Breast epithelium (tissue), 3 donors: ENCODE results near the gene TMEM150C.

ENCODE experiments used
- CTCF ChIP-seq, 3 donors: fragments of 450-650 bp; IDR thresholded peaks; one replicate each; pipeline ENCODE4 v1.5.1; 2016 to 2017; ENCODE audit warnings: antibody characterized with exemption in 3 of 3, mild to moderate bottlenecking in 3 of 3, moderate library complexity in 3 of 3
- POLR2A ChIP-seq: fragments of 450-650 bp; IDR thresholded peaks from one replicate; pipeline ENCODE4 v1.6.1; 2016; ENCODE audit warnings: antibody characterized with exemption, mild to moderate bottlenecking, moderate library complexity
- POLR2AphosphoS5 ChIP-seq, 3 donors: sonication (generic); formaldehyde crosslinking; IDR thresholded peaks; one replicate each; pipeline ENCODE4 v1.6.1; 2017; ENCODE audit warnings: antibody characterized with exemption in 3 of 3

- no peak for TF ChIP-seq CTCF (IDR thresholded peaks at IDR 0.05)
- TF ChIP-seq POLR2AphosphoS5 (IDR thresholded peaks at IDR 0.05) = no peak
- no peak for TF ChIP-seq POLR2A
These were observed 82.2 kb downstream of the TMEM150C start for GRCh38 chr4:82479562-82479961.
